H1 (cell line): Measurements from ENCODE around the gene BCAS2. TPM values are rescaled to one million over a fixed set of nuclear protein-coding genes. Genes with fewer than 3 reads are reported as not detected.

Source experiments
- CTBP2 ChIP-seq: IDR thresholded peaks from 2 replicates; pipeline ENCODE4 v1.7.0; 2011; ENCODE audit warnings: borderline replicate concordance, mild to moderate bottlenecking, moderate library complexity, mixed read lengths, low read length; ENCODE audit not compliant: insufficient read depth, insufficient read length
- SRF ChIP-seq: IDR thresholded peaks from 2 replicates; pipeline ENCODE4 v1.6.1; 2011; ENCODE audit warnings: mild to moderate bottlenecking, low read depth, low read length, moderate library complexity
- polyA plus RNA-seq, 7 experiments: library from polyadenylated mRNA; depleted of rRNA in 3 of 7; stranded (reverse) in 5 of 7; unstranded in 2 of 7; fragments of >200 nt in 5 of 7; fragments of 200-250 nt in 2 of 7; gene quantifications; 1 replicate in 5 of 7; 2 replicates in 1 of 7; 4 replicates in 1 of 7; pipeline versions ENCODE4 v1.2.1 to v1.2.3, GENCODE V29; 2011 to 2013; ENCODE audit warnings: missing spikeins in 2 of 7, mixed read lengths in 2 of 7
- total RNA-seq: library from RNA; stranded (reverse); fragmentation: NEBNext Ultra II Directional; extraction: Animal tissue kit (Norgen Biotek cat#: 25700); gene quantifications from 2 replicates; pipeline ENCODE4 v1.2.1, GENCODE V29; 2021

The BCAS2 gene
- total and polyA plus RNA-seq, 2 of the 8 experiments (the other 6 are each of a cell fraction or from before 2014, with no cell fraction given), result 18.0 to 52.2 TPM

DNA sequence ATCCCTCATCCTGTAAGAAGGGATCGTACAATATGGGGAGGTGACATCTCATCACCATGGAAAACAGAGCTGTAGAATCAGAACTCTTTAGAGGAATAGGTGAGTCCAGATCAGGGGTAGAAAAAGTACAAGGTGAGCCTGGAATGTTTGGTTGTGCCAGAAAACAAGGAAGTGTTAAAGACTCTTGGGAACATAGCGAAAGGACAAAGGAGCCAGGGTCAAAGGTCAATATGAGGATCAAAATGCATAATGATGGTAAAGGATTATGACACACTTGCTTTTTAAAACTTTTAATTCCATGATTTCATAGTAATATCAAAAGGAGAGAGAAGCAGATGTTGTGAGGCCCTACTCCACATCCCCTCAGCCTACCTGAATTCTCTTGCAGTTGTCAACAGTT is 51.2 kb downstream of the BCAS2 start (continued):
- TF ChIP-seq SRF, result no peak
- TF ChIP-seq CTBP2, result no peak
